Endothelial cell of umbilical vein (primary cell): ENCODE measurements around the gene XRCC4. TPM values are rescaled to one million over a fixed set of nuclear protein-coding genes. Genes with fewer than 3 reads are reported as not detected.

Experiments
- BruUV-seq: library from RNA; stranded (reverse); fragments of 400-500 nt; replicated peaks from 2 replicates; lab custom pipeline; 2021; lab: Mats Ljungman, UMichigan
- CTCF ChIA-PET: fragments of 300-600, 350-600 bp; sonication (Branson Sonifier 250); formaldehyde crosslinking; loops from one replicate; lab custom pipeline; 2021; ENCODE audit warnings: antibody characterized with exemption, inconsistent platforms; lab: Charles Lee
- POLR2A ChIA-PET: fragments of 300-600, 350-600 bp; sonication (Branson Sonifier 250); formaldehyde crosslinking; loops from one replicate; lab custom pipeline; 2021; ENCODE audit warnings: antibody characterized with exemption, inconsistent platforms; lab: Charles Lee
- DNase-seq: peaks from one replicate; pipeline ENCODE4 v3.0.0-alpha.2; 2011; ENCODE audit warnings: low read depth, low spot score
- FAIRE-seq: peaks from 2 replicates; lab custom pipeline; 2011; peaks lifted over from hg19 to GRCh38; lab: Jason Lieb, UNC
- H2AFZ ChIP-seq: 2 replicates; pipeline ENCODE4 v1.6.0; 2012; ENCODE audit warnings: low read depth, low read length, control low read depth, inconsistent platforms
- H3K27ac ChIP-seq: 2 replicates; pipeline ENCODE4 v1.5.1; 2011; ENCODE audit warnings: low read depth, mild to moderate bottlenecking, control low read depth, low read length, moderate library complexity; ENCODE audit not compliant: insufficient read depth
- H3K27me3 ChIP-seq, 2 experiments: 2 replicates each; pipeline versions ENCODE4 v1.6.0 to v1.6.1; 2011; ENCODE audit warnings: low read length in 2 of 2, mixed read lengths in 1 of 2; ENCODE audit not compliant: control insufficient read depth in 2 of 2, insufficient read depth in 2 of 2
- H3K36me3 ChIP-seq, 2 experiments: 2 replicates in 1 of 2; 3 replicates in 1 of 2; pipeline ENCODE4 v1.5.1; 2011; ENCODE audit warnings: low read length in 2 of 2, mild to moderate bottlenecking in 1 of 2, moderate library complexity in 1 of 2; ENCODE audit not compliant: control insufficient read depth in 2 of 2, insufficient read depth in 2 of 2; ENCODE audit errors: extremely low read depth in 1 of 2
- H3K4me1 ChIP-seq: 3 replicates; pipeline ENCODE4 v1.5.1; 2011; ENCODE audit warnings: mild to moderate bottlenecking, low read length; ENCODE audit not compliant: control insufficient read depth, insufficient read depth; ENCODE audit errors: extremely low read depth
- H3K4me2 ChIP-seq: 2 replicates; pipeline ENCODE4 v1.6.1; 2011; ENCODE audit warnings: low read length, control low read depth, mixed read lengths; ENCODE audit not compliant: insufficient read depth
- H3K4me3 ChIP-seq, 3 experiments: fragments of 200-600 bp in 1 of 3; sonication (generic), shearing (Covaris generic) in 1 of 3; replicated peaks in 1 of 3; 2 replicates each; pipeline ENCODE4 v1.5.1; 2011 to 2016; ENCODE audit warnings: control low read depth in 3 of 3, low read length in 3 of 3, mild to moderate bottlenecking in 2 of 3, inconsistent platforms in 1 of 3, low read depth in 1 of 3, moderate library complexity in 1 of 3; ENCODE audit not compliant: insufficient read depth in 1 of 3
- H3K79me2 ChIP-seq: 2 replicates; pipeline ENCODE4 v1.6.0; 2012; ENCODE audit warnings: low read length, inconsistent platforms; ENCODE audit not compliant: control insufficient read depth, insufficient read depth
- H3K9ac ChIP-seq: replicated peaks from 2 replicates; pipeline ENCODE3; 2011; ENCODE audit warnings: low read length, control low read depth; ENCODE audit not compliant: insufficient read depth; ENCODE audit errors: extremely low read depth
- H3K9me1 ChIP-seq: replicated peaks from 3 replicates; pipeline ENCODE4 v1.6.0; 2011; ENCODE audit warnings: mild to moderate bottlenecking, low read length; ENCODE audit not compliant: control insufficient read depth, insufficient read depth; ENCODE audit errors: extremely low read depth
- H3K9me3 ChIP-seq: replicated peaks from 2 replicates; pipeline ENCODE4 v1.5.1; 2012; ENCODE audit warnings: low read length, inconsistent platforms; ENCODE audit not compliant: control insufficient read depth, insufficient read depth
- H4K20me1 ChIP-seq: replicated peaks from 2 replicates; pipeline ENCODE3; 2011; ENCODE audit warnings: mild to moderate bottlenecking, low read length; ENCODE audit not compliant: control insufficient read depth, insufficient read depth; ENCODE audit errors: extremely low read depth
- CTCF ChIP-seq, 2 donors: IDR thresholded peaks; 1 replicate in 1 of 2; 2 replicates in 1 of 2; pipeline ENCODE4 v1.5.1; 2011; ENCODE audit warnings: low read length in 2 of 2, mild to moderate bottlenecking in 2 of 2, moderate library complexity in 2 of 2, control low read depth in 1 of 2, inconsistent platforms in 1 of 2, low read depth in 1 of 2; ENCODE audit not compliant: insufficient read depth in 1 of 2; ENCODE audit errors: extremely low read depth in 1 of 2
- EZH2 ChIP-seq: IDR thresholded peaks from 2 replicates; pipeline ENCODE4 v1.6.1; 2012; ENCODE audit warnings: borderline replicate concordance, low read depth, mild to moderate bottlenecking, moderate library complexity, low read length, inconsistent platforms; ENCODE audit not compliant: severe bottlenecking
- FOS ChIP-seq: IDR thresholded peaks from 2 replicates; pipeline ENCODE4 v1.6.1; 2011; ENCODE audit warnings: mild to moderate bottlenecking, low read length, moderate library complexity, borderline replicate concordance; ENCODE audit not compliant: insufficient read depth
- GATA2 ChIP-seq: IDR thresholded peaks from 2 replicates; pipeline ENCODE4 v1.7.0; 2011; ENCODE audit warnings: low read depth, mild to moderate bottlenecking, moderate library complexity, mixed read lengths, low read length; ENCODE audit not compliant: insufficient read length, insufficient read depth
- JUN ChIP-seq: IDR thresholded peaks from 2 replicates; pipeline ENCODE4 v1.6.1; 2011; ENCODE audit warnings: borderline replicate concordance, low read depth; ENCODE audit not compliant: insufficient read length, insufficient read depth
- MAX ChIP-seq: IDR thresholded peaks from 2 replicates; pipeline ENCODE4 v1.6.1; 2011; ENCODE audit not compliant: insufficient read depth, insufficient read length
- MYC ChIP-seq: IDR thresholded peaks from one replicate; pipeline ENCODE4 v1.6.1; 2011; ENCODE audit warnings: mild to moderate bottlenecking, low read depth, low read length
- POLR2A ChIP-seq: IDR thresholded peaks from 2 replicates; pipeline ENCODE4 v1.6.1; 2012; ENCODE audit warnings: low read depth, mild to moderate bottlenecking, control low read depth, low read length
- POLR2AphosphoS5 ChIP-seq: IDR thresholded peaks from 2 replicates; pipeline ENCODE4 v1.6.1; 2012; ENCODE audit warnings: low read depth, mild to moderate bottlenecking, control low read depth, low read length, moderate library complexity; ENCODE audit not compliant: insufficient read depth
- dilution Hi-C: fragments of 300-500 bp; cut with MboI; formaldehyde crosslinking; loops from one replicate; pipeline ENCODE4 v1.15.0; 2019; ENCODE audit warnings: low sequenced_read_pairs; ENCODE audit not compliant: extremely low pct_ligation_motif_present
- intact Hi-C: fragments of 100-400 bp; cut with micrococcal nuclease; formaldehyde crosslinking; loops from one replicate; pipeline ENCODE4 v1.10.0; 2022
- polyA plus RNA-seq, 4 experiments: library from polyadenylated mRNA; depleted of rRNA in 3 of 4; stranded (reverse) in 3 of 4; unstranded in 1 of 4; fragments of >200 nt; gene quantifications; 2 replicates each; pipeline versions ENCODE4 v1.2.1 to v1.2.3, GENCODE V29; 2011 to 2012; ENCODE audit warnings: missing spikeins in 1 of 4
- total RNA-seq: library from RNA; stranded (reverse); gene quantifications from 2 replicates; pipeline ENCODE4 v1.2.3, GENCODE V29; 2021

Gene XRCC4
- total and polyA plus RNA-seq, 2 donors (not counting 3 experiments of a cell fraction or from before 2014, with no cell fraction given) = 1.3 to 7.7 TPM

- dilution Hi-C loops = no loop called here
- no peak for FAIRE-seq
These were observed 301.4 kb downstream of the XRCC4 start for GRCh38 chr5:83378624-83379289.

GRCh38 chr5:83385812-83386211, 308.5 kb downstream of the XRCC4 start:
- H3K27ac ChIP-seq = no peak overlapping the region
- H3K79me2 ChIP-seq = no peaks in the 10 kb centered on the region
- no peak overlapping the region for H3K4me2 ChIP-seq
- no peak overlapping the region for H3K4me3 ChIP-seq
- dilution Hi-C loops = no loop called here
- no peak for TF ChIP-seq MYC
- TF ChIP-seq CTCF (IDR thresholded peaks at IDR 0.05; ENCODE audit: extremely low read depth in 1 of 2, insufficient read depth in 1 of 2, low read depth in 1 of 2, low read length in 2 of 2) = no peak
- TF ChIP-seq POLR2AphosphoS5 = no peak
- TF ChIP-seq MAX = no peak
- no peak for TF ChIP-seq GATA2
- TF ChIP-seq POLR2A = no peak
- TF ChIP-seq EZH2 = no peak
- TF ChIP-seq JUN = no peak
- no peak for TF ChIP-seq FOS
- H3K9me3 ChIP-seq = no peaks in the 10 kb centered on the region
- intact Hi-C loops = no loop called here
- ChIA-PET CTCF (no interaction called here), POLR2A (no interaction called here)
- BruUV-seq = no TSS peak
- H3K4me1 ChIP-seq = no peaks in the 10 kb centered on the region
- no peak overlapping the region for H2AFZ ChIP-seq
- FAIRE-seq (no peak), DNase-seq (no peak)
- no peaks in the 10 kb centered on the region for H3K27me3 ChIP-seq
- H4K20me1 ChIP-seq = no peaks in the 10 kb centered on the region
- no peak overlapping the region for H3K9ac ChIP-seq
- no peaks in the 10 kb centered on the region for H3K9me1 ChIP-seq
- no peaks in the 10 kb centered on the region for H3K36me3 ChIP-seq

More at GRCh38 chr5:83378624-83379289, 301.4 kb downstream of the XRCC4 start:
- no peak overlapping the region for H3K4me3 ChIP-seq
- POLR2A ChIA-PET = no interaction called here
- H3K27ac ChIP-seq = no peak overlapping the region
- no peak overlapping the region for H3K4me2 ChIP-seq
- no peak overlapping the region for H2AFZ ChIP-seq
- CTCF ChIA-PET = interaction anchor here (1.3 kb wide), 1 partner anchor 94 kb away, joined by 3 read pairs; no protein-coding TSS in a partner anchor
- intact Hi-C loops = no loop called here
- no peaks in the 10 kb centered on the region for H3K79me2 ChIP-seq
- no peaks in the 10 kb centered on the region for H4K20me1 ChIP-seq
- no peak for DNase-seq
- no TSS peak for BruUV-seq
- H3K9me3 ChIP-seq = no peaks in the 10 kb centered on the region
- H3K9me1 ChIP-seq = no peaks in the 10 kb centered on the region
- no peak overlapping the region for H3K9ac ChIP-seq
- no peaks in the 10 kb centered on the region for H3K27me3 ChIP-seq
- H3K4me1 ChIP-seq = no peaks in the 10 kb centered on the region
- no peak for TF ChIP-seq CTCF (IDR thresholded peaks at IDR 0.05; ENCODE audit: extremely low read depth in 1 of 2, insufficient read depth in 1 of 2, low read depth in 1 of 2, low read length in 2 of 2)
- H3K36me3 ChIP-seq = no peaks in the 10 kb centered on the region
